EL (cell line): ENCODE results near the gene MAP7.
"Not testable (repeated sequence)": the region's sequence is repeated elsewhere in the genome, so short reads cannot be mapped to it uniquely, and the experiment has no call there.

Source experiments
- DNase-seq: peaks from one replicate; pipeline ENCODE4 v3.0.0-alpha.2; 2016

Gene MAP7

GRCh38 chr6:136412410-136412809 lies 137.8 kb downstream of the MAP7 start:
- no peak for DNase-seq

GRCh38 chr6:136411453-136412354 lies 138.5 kb downstream of the MAP7 start:
- DNase-seq, result no peak

DNA sequence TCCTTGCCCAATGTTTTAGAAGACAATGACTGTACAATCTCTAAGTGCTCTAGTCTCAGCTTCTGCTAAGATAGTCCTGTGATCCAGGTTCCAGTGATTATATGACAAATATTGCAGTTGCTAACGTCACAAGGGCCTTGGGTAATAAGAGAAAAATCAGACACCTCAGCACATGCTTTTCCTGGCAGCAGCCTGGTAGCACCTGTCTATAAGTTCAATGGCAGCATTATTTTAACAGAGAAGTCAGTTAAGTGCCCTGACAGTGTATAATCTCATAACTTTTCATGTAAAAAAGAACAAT lies 139.2 kb downstream of the MAP7 start:
- DNase-seq, result no peak

- no peak for DNase-seq
Measured at GRCh38 chr6:136410201-136411024, 139.8 kb downstream of the MAP7 start.

DNA sequence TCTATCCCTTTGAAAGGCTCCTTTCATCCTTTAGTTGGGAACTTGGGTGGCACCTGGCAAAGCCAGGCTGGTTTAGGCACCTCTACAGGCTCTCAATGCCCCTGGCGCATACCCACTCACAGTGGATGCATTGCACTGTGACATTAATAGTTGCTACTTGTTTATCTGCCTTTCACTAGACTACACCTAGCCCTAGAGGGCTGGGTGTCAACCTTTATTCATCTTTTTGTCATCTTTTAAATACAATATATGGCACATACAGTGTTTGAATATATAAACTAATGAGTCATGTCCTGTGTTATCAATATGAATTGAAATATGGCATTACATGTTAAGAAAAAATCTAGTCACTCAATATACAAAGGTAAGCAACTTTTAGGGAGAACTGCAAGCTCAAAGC lies 140.6 kb downstream of the MAP7 start:
- no peak for DNase-seq

DNA sequence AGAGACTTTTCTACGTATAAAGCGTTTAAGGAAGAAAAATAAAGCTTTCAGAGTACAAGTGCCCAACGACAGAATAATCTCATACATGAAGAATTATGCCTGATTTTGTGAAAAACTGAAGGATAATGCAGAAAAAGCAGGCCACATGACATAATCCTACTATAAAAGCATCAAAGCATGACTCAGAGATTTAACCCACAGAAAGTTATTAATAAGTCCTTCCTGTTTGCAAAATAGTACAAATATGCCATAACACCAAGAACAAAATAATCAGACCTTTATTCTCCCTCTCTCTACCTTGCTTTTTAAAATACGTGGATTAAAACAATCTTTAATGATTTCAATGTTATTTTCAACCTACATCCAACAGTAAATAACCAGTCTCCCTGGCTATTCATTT lies 142.0 kb downstream of the MAP7 start:
- DNase-seq, result peak; percentile 36

DNA sequence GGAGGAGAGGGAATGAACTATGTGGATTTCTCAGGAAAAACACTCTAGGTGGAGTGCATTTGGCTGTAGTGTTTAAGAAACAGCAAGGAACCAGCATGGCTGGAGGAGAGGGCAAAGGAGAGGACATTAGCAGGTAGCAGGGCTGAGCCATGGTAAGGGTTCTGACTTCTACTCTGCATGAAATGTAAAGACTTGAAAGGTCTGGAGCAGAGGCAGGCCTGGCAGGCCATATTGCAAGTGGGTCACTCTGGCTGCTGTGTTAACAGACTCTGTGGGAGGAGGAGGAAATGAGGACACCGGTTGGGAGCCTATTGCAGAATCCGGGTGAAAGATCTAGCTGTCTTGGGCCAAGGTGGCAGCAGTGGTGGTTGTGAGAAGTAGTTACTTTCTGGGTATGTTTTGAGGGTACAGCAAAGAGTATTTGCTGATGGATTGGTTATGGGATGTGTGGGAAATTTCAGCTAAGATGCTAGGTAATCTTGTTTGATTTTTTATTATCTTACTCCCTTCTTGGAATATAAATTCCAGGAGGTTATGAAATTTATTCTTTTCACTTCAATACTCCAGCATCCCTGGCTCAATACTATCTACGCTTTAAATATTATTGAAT lies 144.7 kb downstream of the MAP7 start:
- DNase-seq, result no peak

- DNase-seq, result no peak
Measured at GRCh38 chr6:136404627-136405419, 145.4 kb downstream of the MAP7 start.

GRCh38 chr6:136404007-136404406 lies 146.2 kb downstream of the MAP7 start:
- no peak for DNase-seq

DNA sequence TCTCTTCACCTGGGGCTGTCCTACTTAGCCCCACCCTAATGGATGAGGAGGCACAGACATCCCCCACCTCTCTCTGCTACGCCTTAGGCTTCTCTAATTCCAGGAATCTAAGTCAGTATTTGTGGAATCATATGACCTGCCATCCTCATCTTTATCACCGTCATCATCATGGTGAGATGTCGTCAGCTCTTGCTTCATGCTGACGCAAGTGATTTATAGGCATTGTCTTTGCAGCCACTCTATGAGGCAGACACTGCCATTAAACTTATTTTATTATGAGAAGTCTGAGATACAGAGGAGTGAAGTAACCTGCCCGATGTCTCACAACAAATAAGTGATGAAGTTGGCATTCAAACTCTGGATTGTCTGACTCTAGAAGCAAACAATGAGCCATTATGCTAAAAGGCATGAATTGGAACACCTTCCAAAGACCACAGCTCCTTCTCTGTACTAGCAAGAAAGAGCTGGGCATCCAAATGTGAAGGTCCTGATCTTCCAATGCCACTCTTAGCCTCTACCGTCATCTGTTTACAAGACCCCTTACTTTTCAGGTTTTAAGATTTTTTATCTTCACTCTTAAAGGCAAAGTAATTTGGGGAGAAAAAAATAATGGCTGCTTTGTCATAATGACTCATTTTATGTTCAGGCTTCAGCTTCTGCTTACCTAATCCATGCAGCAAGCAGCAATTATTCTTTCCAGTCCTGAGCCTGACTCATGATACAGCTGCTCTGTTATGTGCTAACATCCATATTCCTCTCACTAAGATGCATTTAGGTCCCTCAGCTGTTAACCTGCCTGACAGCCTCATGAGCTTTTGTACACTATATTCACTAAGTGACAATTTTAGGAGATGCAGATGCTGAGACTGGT lies 146.9 kb downstream of the MAP7 start:
- DNase-seq, result peak; percentile 84

- peak; percentile 31 for DNase-seq
Measured at GRCh38 chr6:136401749-136402148, 148.5 kb downstream of the MAP7 start.

- DNase-seq, result not testable (repeated sequence)
Measured at GRCh38 chr6:136401236-136401635, 149.0 kb downstream of the MAP7 start.

DNA sequence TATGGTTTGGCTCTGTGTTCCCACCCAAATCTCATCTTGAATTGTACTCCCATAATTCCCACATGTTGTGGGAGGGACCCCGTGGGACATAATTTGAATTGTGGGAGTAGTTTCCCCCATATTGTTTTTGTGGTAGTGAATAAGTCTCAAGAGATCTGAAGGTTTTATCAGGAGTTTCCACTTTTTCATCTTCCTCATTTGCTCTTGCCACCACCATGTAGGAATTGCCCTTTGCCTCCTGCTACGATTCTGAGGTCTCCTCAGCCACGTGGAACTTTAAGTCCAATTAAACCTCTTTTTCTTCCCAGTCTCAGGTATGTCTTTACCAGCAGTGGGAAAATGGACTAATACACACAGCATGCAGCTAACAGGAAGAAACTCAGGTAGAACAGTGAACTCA lies 151.8 kb downstream of the MAP7 start:
- DNase-seq, result no peak

GRCh38 chr6:136396908-136397307 lies 153.3 kb downstream of the MAP7 start:
- DNase-seq, result no peak

- DNase-seq, result not testable (repeated sequence)
Measured at GRCh38 chr6:136390959-136391358, 159.3 kb downstream of the MAP7 start.

GRCh38 chr6:136387316-136387715 lies 162.9 kb downstream of the MAP7 start:
- no peak for DNase-seq

DNA sequence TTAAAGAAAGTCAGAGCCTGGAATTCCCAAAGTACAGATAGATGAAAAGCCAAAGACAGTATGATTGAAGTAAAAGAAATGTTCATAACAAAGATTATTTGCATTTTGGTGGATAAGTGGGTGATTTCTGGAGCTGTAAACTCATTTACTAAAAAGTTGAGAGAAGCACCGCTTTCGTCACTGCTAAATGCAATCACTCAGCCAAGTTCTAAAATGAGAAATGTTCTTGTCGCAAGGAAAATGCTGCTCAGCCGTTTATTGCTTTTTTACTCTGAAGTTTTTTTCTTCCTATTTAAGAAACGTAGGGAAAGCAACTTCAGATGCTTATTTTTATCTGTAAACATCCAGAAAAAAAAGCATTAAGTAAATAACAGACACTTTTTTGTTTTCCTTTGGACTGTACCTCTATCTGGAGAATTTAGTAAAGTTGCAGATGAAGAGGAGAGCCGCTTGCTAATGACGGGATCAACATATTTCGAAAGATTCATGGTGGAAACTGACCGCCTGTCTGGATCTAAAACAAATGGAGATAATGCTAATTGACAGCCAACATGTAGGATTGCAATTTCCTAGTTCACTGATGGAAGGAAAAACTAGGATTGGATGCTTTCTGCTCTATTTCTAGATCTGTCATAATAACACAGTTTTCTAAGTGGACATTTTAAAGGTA lies 166.8 kb downstream of the MAP7 start:
- no peak for DNase-seq

DNA sequence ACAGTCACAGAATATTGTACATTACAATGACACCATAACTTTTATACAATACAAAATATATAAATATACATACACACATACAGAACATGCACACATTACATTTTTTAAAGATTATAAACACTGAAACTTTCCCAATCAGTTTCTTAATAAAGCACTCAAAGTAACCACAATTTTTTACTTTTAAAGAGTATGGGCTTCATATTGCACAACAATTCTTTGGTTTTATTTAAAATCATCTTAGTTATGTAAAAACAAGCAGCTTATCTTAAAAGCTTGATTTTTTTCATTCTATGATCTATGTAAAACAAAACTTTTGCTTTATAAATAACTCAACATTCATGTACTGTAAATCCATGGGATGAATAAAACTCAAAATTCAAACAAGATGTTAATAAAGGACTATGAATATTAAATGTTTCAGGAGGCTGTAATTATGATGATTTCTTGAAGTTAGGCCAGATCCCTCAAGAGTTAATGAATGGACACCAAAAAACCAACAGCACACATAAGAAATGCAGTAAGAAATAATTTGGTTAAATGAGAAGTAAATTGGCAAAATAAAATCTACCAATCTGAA lies 167.5 kb downstream of the MAP7 start:
- no peak for DNase-seq

- no peak for DNase-seq
Measured at GRCh38 chr6:136378888-136379287, 171.3 kb downstream of the MAP7 start.

GRCh38 chr6:136375836-136376235 lies 174.4 kb downstream of the MAP7 start:
- DNase-seq, result not testable (repeated sequence)

DNA sequence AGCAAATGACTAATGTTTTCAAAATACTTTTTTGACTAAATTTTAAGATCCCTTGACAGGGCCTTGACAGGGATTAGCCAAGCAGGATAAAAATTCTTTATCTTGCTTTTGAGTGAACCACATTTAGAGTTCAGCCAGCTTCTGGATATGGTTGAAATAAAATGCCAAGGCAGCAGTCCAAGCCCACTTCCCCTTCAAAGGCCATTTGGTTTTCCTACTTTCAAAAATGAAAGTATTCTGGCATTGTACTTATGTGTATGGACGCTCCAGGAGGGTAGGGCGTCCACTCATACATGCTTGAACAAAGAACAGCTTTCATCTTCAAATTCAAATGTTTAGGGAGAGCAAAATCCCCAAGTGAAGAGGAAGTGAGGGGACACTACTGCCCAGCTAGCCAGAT lies 178.3 kb downstream of the MAP7 start:
- no peak for DNase-seq
